ENCODE measurements around the gene MRPL27.

Gene MRPL27

DNA sequence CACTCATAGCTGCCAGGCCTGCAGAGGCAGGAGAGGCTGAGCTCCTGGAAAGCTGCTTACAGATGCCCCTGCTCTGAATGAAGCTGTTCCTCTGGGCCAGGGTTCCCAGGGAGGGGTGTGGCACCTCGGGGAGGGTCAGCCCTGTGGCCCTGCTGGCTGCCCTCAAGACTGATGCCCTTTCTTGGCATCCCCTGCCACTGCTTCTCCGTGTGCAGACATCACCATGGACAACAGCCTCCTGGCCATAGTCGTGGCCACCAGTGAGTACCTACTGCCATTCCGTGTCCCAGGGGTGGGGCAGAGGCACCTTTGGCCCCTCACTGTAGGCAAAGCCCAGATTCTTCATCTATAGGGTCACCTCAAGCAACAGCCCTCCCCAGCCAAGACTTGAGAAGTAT, 8.9 kb downstream of the MRPL27 start:
- TF ChIP-seq, protein P1, sequence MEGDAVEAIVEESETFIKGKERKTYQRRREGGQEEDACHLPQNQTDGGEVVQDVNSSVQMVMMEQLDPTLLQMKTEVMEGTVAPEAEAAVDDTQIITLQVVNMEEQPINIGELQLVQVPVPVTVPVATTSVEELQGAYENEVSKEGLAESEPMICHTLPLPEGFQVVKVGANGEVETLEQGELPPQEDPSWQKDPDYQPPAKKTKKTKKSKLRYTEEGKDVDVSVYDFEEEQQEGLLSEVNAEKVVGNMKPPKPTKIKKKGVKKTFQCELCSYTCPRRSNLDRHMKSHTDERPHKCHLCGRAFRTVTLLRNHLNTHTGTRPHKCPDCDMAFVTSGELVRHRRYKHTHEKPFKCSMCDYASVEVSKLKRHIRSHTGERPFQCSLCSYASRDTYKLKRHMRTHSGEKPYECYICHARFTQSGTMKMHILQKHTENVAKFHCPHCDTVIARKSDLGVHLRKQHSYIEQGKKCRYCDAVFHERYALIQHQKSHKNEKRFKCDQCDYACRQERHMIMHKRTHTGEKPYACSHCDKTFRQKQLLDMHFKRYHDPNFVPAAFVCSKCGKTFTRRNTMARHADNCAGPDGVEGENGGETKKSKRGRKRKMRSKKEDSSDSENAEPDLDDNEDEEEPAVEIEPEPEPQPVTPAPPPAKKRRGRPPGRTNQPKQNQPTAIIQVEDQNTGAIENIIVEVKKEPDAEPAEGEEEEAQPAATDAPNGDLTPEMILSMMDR (IDR thresholded peaks at IDR 0.05; ENCODE audit: low read depth, low read length): no peak
- no peak for DNase-seq (ENCODE audit: extremely low read depth, low read depth)

- TF ChIP-seq, protein P1 (IDR thresholded peaks at IDR 0.05; ENCODE audit: low read depth, low read length): no peak
- no peak for DNase-seq (ENCODE audit: extremely low read depth, low read depth)
Observed at GRCh38 chr17:50363217-50364060, 9.5 kb downstream of the MRPL27 start.

DNA sequence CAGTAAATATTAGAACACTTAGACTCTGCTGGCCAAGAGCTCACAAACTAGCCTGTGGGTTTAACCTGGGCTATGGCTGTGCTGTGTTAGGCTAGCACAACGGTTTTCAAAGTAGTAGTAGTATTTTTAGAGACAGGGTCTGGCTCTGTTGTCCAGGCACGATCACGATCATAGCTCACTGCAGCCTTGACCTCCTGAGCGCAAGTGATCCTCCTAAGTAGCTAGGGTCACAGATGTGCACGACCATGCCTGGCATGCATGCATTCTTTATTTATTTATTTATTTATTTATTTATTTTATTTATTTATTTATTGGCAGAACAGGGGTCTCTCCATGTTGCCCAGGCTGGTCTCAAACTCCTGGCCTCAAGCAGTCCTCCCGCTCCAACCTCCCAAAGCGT, 10.3 kb downstream of the MRPL27 start:
- TF ChIP-seq, protein P1 (IDR thresholded peaks at IDR 0.05; ENCODE audit: low read depth, low read length): no peak
- no peak for DNase-seq (ENCODE audit: extremely low read depth, low read depth)

DNA sequence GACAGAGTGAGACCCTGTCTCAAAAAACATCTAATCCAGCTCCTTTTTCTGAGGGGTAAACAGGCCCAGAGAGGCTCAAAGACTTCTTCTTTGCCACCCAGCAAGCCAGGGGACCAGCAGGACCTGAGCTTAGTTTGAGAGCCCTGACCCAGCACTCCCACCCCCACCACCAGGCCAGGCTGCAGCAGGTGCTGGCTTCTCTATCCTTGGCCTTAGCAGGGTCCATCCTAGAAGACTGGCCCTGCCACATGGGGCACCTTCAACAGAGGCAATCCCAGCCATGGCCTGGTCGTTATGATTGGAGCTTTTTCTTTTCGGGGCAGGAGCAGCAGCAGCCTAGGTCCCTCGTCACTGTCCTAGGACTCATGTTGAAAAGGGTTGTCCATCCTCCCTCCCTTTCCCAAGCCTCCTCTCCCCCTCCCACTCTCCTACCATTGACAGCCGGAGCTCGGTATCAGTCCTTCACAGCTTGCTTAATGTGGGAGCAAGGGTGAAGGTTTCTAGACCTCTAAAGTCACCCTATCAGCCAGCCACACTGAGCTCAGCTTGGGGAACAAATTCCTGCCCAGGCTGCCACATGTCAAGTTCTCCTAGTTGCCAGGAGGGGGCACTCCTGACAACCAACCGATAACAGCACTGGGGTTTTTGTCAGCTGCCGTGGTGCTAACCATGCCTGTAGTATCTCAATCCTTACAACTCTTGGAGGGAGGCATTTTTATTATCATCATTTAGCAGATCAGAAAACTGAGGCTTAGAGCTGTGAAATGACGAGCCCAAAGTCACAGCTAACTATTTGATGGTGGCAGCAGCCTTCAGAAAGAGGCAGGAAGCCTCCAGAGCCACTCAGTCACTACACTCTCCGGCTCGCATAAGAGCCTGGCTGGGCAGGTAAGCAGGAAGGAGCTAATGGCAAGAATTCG, 11.2 kb downstream of the MRPL27 start:
- peak; percentile 35 for DNase-seq (ENCODE audit: extremely low read depth, low read depth)
- TF ChIP-seq, protein P1 (IDR thresholded peaks at IDR 0.05; ENCODE audit: low read depth, low read length): peak; percentile 80

GRCh38 chr17:50360486-50361115, 12.4 kb downstream of the MRPL27 start:
- DNase-seq (ENCODE audit: extremely low read depth, low read depth): no peak
- TF ChIP-seq, protein P1 (IDR thresholded peaks at IDR 0.05; ENCODE audit: low read depth, low read length): no peak

DNA sequence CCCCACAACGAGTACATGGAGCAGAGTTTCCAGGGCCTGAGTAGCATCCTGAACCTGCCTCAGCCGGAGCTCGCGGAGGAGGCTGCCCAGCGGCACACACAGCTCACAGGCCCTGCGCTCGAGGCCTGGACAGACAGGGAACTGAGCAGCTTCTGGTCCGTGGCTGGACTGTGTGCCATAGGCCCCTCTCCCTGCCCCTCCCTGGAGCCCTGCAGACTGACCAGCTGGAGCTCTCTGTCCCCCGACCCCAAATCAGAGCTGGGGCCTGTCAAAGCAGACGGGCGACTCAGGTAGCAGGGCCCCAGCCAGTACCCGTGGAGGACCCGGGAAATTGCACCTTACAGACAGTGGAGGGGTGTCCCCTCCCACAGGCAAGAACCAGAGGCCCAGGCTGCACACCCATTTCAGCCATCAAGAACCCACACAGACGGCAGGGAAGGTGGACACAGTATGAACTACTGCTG, 13.0 kb downstream of the MRPL27 start:
- TF ChIP-seq, protein P1 (IDR thresholded peaks at IDR 0.05; ENCODE audit: low read depth, low read length): no peak
- no peak for DNase-seq (ENCODE audit: extremely low read depth, low read depth)
